H1 (cell line): Measurements from ENCODE around the gene RHOBTB1.

ENCODE experiments used
- CBX5 ChIP-seq: fragments of 300-800, 300-1000 bp; sonication (generic); IDR thresholded peaks from 2 replicates; pipeline ENCODE4 v1.7.1; 2016; ENCODE audit warnings: antibody characterized with exemption, low read length, low read depth
- CTCF ChIP-seq, 3 experiments: IDR thresholded peaks; 1 replicate in 2 of 3; 2 replicates in 1 of 3; pipeline versions ENCODE4 v1.5.1 to v1.6.1; 2011; ENCODE audit warnings: low read length in 3 of 3, mild to moderate bottlenecking in 3 of 3, inconsistent platforms in 2 of 3, low read depth in 1 of 3, moderate library complexity in 1 of 3; ENCODE audit not compliant: insufficient read depth in 1 of 3; ENCODE audit errors: control extremely low read depth in 1 of 3
- EZH2 ChIP-seq: fragments of 200-600 bp; sonication (generic); IDR thresholded peaks from 2 replicates; pipeline ENCODE4 v1.7.1; 2012; ENCODE audit warnings: low read depth, mild to moderate bottlenecking, moderate library complexity, low read length, inconsistent platforms; ENCODE audit not compliant: severe bottlenecking
- KDM5A ChIP-seq: fragments of 200-600 bp; IDR thresholded peaks from 2 replicates; pipeline ENCODE4 v1.7.1; 2012; ENCODE audit warnings: mild to moderate bottlenecking, low read length, inconsistent platforms, mixed read lengths
- MAFK ChIP-seq: IDR thresholded peaks from 2 replicates; pipeline ENCODE4 v1.6.1; 2012; ENCODE audit warnings: low read depth, mild to moderate bottlenecking, improper control_type of control experiment, low read length
- MAX ChIP-seq: IDR thresholded peaks from 2 replicates; pipeline ENCODE4 v1.6.1; 2012; ENCODE audit warnings: inconsistent platforms
- POLR2A ChIP-seq, 2 experiments: IDR thresholded peaks; 1 replicate in 1 of 2; 2 replicates in 1 of 2; pipeline ENCODE4 v1.6.1; 2011; ENCODE audit warnings: low read depth in 2 of 2, low read length in 2 of 2, mild to moderate bottlenecking in 2 of 2; ENCODE audit errors: control extremely low read depth in 1 of 2
- POLR2AphosphoS5 ChIP-seq: IDR thresholded peaks from 2 replicates; pipeline ENCODE4 v1.6.1; 2011; ENCODE audit warnings: low read depth, low read length
- POU5F1 ChIP-seq: IDR thresholded peaks from 2 replicates; pipeline ENCODE4 v1.6.1; 2011; ENCODE audit warnings: low read depth, mild to moderate bottlenecking, low read length, moderate library complexity
- RAD21 ChIP-seq, 2 experiments: IDR thresholded peaks in 1 of 2; conservative IDR thresholded peaks in 1 of 2; 2 replicates each; pipeline ENCODE4 v1.6.1; 2011; ENCODE audit warnings: low read depth in 2 of 2, low read length in 2 of 2, improper control_type of control experiment in 1 of 2, inconsistent platforms in 1 of 2, mild to moderate bottlenecking in 1 of 2, moderate library complexity in 1 of 2
- RNF2 ChIP-seq: fragments of 200-900, 300-1000 bp; sonication (generic); IDR thresholded peaks from 2 replicates; pipeline ENCODE4 v1.7.1; 2016; ENCODE audit warnings: borderline replicate concordance, low read depth, mild to moderate bottlenecking, antibody characterized with exemption, low read length; ENCODE audit not compliant: poor library complexity, severe bottlenecking; ENCODE audit errors: missing control alignments
- RXRA ChIP-seq: IDR thresholded peaks from 2 replicates; pipeline ENCODE4 v1.6.1; 2011; ENCODE audit warnings: low read depth, mild to moderate bottlenecking, low read length, moderate library complexity; ENCODE audit not compliant: insufficient read depth
- TAF1 ChIP-seq: IDR thresholded peaks from 2 replicates; pipeline ENCODE4 v1.6.1; 2011; ENCODE audit warnings: mild to moderate bottlenecking, low read depth, low read length

GRCh38 chr10:60962946-60963345 is 19.0 kb upstream of the RHOBTB1 start:
- TF ChIP-seq CTCF (IDR thresholded peaks at IDR 0.05; ENCODE audit: control extremely low read depth in 1 of 3, insufficient read depth in 1 of 3, low read depth in 1 of 3, low read length in 3 of 3), result no peak
- TF ChIP-seq RAD21 (IDR thresholded peaks at IDR 0.05 in 1 of 2, conservative IDR thresholded peaks at IDR 0.05 in 1 of 2; ENCODE audit: low read depth in 2 of 2, low read length in 2 of 2), result no peak
- no peak for TF ChIP-seq POLR2AphosphoS5
- no peak for TF ChIP-seq EZH2
- no peak for TF ChIP-seq TAF1
- TF ChIP-seq RXRA, result no peak
- TF ChIP-seq POLR2A (IDR thresholded peaks at IDR 0.05; ENCODE audit: control extremely low read depth in 1 of 2, low read depth in 2 of 2, low read length in 2 of 2), result no peak
- no peak for TF ChIP-seq MAX
- TF ChIP-seq POU5F1, result no peak
- no peak for TF ChIP-seq CBX5
- TF ChIP-seq RNF2, result no peak
- no peak for TF ChIP-seq MAFK
- TF ChIP-seq KDM5A, result no peak
